IPS-NIHi7 (cell line): ENCODE measurements around the gene BMP4.

ENCODE experiments used
- DNase-seq: peaks from one replicate; pipeline ENCODE4 v3.0.0; 2012; ENCODE audit warnings: mixed read lengths; ENCODE audit errors: extremely low spot score

The BMP4 gene

DNA sequence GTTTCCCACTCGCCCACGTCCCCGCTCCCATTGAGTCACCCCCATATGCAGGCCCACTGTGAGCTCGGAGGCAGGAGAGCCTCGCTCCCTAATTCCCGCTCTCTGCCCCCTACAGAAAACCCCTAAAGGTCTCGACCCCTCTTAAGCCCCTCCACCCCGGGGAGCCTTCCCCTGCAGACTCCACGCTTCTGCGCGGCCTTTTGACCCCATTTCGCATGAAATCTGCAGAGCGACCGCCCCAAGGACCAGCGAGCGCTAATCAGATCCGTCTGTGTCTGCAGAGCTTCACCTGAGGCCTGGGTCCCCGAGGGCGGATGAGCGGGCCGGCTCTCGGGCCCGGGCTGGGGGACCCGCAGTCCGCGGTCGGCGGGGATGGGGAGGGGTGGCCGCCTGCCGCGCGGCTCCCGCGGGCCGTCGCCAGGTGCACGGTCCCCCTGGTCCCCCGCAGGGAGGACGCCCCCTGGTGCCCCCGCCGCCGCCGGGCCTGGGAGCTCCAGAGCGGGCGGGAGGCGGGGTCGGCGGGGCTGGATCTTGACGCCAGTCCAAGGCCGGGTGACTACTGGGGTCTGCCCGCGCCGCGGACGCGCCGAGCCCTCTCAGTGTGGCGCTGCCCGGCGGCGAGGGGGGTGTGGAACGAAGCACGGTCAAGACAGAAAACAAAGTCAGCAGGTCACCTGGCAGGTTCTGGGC is 10.1 kb downstream of the BMP4 start:
- no peak for DNase-seq

DNA sequence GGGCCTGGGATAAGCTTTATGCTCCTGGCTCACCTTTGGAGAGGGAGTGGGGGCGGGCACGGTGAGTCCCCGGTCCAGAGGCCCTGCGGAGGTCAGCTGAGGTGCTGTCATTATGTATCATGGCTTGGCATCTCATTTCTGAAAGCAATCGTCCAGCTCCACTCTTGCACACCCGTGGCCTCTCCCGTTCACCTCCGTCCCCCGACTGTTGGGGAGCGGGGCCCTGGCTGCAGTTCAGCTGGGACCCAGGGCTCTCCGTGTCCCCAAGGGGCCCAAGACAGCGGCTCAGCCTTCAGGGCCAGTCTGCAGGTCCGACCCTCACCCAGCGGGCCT is 10.6 kb downstream of the BMP4 start:
- DNase-seq = no peak

DNA sequence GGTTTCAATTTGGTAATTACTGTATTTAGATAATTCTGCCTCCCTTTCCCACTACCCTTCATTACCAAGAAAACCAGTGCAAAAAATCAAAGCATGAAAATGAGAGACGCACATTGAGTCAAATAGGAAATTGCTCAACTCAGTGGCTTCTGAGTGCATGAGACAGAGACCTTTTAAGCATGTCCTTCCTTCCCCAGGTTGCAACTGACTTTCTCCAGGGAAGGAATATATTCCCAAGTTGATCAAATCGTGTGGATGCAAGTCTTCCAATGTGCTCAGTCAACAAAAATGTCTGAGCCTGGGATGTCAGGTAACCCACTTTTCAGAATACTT is 12.9 kb downstream of the BMP4 start:
- DNase-seq = no peak

DNA sequence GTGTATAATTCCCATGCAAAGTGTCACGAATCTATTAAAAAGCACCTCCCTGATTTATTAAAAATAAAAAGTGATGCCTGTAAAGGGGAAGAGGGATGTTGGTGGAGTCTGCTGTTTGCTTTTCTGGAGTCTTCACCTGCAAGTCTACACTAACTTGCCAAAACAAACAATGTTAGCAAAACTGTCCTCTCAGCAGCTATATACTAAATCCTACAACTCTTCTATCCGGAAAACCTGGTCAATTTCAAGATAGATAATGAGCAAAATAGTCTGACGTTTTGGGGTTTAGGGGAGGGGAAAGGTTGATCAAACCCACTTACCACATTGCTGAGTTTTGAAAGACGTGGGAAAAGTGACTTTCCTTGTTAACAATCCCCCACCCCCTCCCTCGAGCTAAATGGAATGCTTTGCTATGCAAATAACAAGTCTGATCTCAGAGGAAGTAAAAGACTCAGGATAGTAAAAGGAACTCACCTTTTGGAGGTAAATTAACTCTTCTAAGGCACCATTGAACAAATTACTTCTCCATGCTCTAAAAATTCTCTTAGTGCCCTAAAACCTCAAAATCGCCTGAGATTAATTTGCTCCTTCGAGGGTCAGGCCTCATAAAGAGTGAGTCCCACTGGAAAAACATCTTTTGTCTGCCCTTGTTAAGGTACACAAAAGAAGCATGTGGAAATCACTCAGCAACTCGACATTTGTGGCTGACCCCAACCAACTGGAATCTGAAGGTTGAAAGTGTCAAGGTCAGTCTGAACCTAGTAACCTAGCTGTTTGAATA is 13.5 kb downstream of the BMP4 start:
- DNase-seq = no peak

DNA sequence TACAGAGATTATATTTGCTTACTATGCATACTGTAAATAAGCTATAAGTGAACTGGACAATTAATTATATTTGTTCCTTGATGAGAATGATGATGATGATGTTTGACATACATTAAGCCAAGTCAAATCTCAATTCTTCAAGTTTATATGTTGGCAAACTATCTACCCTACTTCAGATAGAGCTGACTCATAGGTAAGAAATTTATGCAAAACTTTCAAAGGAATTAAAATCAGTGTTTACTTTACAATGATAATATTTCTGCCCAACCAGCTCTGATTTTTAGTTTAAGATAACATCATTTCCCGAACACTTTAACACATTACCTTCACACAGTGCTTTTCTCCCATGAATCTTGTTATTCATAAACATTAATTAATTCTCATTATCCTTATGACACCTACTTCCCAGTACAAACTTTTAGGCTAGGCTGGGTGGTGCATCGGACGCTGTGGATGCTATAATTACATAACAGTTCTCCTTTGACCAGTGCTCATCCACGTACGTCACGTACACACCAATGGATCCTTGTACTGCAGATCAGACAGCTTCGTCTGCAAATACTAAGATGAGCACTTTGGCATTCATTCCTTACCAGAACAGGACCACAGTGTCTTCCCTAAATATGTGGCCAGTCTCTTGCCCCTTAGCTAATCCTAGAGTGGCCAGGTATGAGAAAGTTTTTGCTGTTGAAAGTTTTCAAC is 18.3 kb downstream of the BMP4 start:
- no peak for DNase-seq

DNA sequence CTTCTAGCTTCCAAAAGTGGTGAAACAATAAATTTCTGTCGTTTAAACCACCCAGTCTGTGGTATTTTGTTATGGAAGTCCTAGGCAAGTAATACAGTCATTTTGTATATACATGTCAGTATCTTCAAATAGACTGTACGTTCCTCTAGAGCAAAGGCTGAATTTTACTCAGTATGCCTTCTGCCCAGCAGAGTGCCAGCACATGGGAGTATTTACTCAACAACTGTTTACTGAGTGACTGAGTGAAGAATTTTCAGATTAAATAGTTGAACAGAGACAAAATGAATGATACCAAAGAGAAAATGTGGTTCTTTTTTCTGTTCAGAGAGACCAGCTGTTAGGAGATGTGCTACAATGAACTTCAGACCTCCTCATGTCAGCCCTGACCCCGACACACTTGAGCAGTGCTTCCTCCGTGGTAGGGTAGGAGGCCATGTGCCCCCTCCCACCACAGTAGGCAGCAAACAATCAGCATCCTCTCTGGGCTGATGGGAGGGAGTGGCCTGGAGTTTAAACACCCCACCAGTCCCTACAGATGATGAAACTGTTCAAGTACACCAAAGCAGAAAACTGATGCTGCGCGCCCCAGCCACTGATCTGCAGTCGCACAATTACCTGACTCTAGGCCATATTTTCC is 21.7 kb downstream of the BMP4 start:
- DNase-seq = no peak

DNA sequence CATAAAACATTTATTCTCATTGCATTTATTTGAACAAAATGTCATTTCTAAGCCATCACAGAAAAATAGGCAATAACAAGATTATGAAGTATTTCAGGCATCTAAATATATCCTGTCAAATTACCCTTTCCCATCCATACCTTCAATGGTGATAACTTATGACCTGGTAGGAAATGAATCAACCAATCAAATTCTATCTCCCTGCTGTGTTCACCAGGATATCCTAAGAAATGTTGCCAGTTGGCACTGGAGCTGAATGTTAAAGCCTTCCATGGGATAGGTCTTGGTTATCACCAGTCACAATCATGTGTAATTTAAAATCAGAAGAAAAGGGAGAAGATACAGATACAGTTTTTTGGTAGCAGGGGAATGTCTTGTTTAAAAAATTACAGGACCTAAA is 23.7 kb downstream of the BMP4 start:
- DNase-seq = no peak

DNA sequence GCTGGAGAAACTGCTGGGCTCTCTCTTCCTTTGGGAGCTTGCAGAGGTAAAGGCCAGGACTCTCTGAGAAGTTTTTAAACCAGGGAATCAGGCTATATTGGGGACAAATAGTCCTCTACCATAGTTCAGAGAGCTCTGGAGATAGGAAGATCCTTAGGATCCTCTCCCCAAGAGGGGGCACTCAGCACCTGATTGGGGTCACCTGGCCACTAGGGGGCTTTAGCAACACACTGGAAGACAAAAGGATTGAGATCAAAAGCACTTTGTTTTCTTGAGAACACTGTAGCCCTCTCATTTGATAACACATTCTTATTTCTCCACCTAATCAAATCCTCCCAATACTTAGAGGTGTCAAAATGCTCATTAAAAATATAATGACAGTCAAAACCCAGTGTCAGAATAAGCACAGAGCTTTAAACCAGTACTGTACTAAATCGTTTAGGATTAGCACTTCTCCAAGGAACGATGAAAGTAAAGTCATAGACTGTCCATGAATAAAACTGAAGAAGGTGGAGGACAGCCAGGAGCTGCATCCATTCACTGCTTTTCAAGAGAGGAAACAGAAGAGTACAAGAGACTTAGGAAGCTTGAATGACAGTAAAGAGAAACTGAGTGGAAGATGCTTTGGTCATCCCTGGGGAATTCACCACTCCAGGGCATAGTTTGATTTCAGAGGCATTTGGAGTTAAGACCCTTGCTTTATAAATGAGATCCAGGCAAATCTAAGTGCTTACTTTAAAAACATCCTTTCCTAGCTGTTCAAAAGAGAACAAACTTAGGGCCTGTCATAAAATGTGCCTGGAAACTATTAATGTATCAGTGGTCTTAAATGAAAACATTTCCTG is 26.5 kb downstream of the BMP4 start:
- DNase-seq = peak; percentile 77

DNA sequence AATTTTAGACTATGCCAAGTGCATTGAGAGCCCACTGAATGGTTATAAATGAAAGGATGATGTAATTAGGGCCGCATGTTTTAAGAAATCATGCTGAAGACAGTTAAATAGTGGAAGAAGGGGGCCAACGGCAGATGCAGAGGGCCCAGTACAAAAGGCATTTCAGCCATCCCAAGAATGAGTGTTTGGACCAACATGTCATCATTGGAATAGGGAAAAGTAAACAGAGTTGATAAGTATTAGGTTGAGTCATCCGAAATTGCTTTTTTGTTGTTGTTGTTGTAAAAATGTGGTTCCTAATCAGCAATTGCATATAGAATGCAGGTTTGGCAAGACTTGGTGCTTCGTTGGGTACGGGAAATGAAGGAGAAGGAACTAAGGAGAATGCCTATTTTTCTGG is 29.5 kb downstream of the BMP4 start:
- DNase-seq = no peak

DNA sequence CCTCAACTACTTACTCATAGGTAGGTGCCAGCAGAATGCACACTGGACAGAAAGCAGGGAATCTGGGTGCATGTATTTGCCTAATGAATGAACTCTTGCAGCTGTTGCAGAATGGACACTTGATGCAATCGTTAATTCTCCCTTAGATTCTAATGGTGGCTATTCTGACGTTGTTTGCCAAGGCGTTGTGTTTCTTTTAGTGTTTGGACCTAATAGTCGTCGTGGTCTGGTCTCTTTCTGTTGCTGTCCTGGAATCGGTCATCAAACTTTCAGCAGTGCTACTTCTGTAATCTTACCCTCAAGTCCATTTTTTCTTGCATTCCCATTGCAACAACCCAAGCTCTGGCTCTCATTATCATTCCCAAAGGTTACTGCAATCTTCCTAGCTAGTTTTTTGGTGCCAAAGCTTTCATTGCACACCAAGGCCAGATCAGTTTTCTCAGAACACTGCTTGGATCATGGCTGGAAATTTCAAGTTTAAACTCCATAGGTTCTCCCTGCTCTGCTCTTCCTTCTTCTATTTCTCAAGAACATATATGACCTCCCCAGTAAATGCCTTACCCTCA is 31.3 kb downstream of the BMP4 start:
- no peak for DNase-seq

DNA sequence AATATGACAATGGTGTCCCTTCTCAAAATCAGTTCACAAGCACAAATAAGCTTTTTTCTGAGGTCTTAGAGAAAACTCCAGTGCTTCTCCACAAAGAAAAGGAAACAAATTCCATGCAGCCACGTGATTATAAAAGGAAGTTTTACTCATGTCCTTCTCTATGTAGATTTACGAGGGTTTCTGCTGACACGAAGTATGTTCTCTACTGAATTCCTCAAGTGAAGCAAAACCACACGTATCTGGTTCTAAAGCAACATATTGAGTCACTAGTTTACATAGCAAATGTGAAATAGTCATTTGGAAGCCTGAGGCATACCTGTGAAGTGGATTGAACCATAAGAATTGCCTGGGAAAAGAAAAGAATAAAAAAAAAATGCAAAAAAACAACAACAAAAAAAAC is 31.9 kb downstream of the BMP4 start:
- DNase-seq = no peak

DNA sequence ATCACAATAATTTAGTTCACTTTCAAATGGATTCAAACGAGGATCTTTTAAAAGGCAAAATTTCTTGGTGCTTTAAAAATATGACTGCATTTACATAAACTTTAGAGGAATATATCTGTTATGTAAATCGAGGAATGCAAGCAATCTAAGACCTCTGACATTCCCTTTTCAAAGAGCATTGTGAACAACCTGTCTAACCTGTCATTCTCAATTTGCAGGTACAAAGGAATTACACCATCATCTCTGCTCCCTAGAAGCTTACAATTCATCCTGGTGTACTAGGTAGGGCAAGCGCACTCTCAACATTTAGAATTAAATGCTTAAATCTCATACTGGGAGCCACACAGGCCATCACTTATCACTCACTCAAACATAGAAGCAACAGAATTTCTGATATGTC is 35.6 kb downstream of the BMP4 start:
- DNase-seq = no peak

DNA sequence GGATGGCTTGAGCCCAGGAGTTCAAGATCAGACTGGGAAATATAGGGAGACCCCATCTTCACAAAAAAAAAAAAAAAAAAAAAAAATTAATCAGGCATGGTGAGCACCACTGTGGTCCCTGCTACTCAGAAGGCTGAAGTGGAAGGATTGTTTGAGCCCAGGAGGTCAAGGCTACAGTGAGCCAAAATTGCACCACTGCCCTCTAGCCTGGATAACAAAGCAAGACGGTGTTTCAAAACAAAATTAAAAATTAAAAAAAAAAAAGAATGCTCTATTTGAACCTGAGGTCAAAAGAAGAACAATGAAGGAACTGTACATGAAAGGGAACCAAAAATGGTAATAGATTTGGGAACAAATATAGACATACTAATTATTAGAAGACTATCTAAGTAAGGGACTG is 40.4 kb downstream of the BMP4 start:
- DNase-seq = no peak

DNA sequence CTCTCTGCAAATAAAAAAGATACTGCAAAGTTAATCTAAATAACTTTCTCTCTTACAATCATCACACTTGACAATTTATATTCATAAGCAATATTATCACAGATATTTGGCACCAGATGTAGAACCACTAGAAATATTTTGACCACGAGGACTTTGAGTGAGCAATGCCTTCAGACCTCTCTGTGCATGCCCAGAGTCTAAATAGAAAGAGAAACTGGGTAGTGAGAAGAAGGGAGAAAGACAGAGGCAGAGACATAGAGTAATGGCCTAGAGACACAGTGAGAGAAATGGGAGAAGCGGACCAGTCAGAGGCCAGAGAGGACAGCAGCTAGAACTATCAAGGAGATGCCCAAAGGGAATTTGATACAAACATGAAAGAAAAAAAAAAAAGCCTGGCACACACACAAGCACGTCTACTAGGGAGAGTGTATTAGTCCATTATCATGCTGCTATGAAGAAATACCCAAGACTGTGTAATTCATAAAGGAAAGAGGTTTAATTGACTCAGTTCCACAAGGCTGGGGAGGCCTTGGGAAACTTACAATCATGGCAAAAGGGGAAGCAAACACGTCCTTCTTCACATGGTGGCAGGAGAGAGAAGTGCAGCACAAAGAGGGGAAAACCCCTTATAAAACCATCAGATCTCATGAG is 41.1 kb downstream of the BMP4 start:
- DNase-seq = no peak

DNA sequence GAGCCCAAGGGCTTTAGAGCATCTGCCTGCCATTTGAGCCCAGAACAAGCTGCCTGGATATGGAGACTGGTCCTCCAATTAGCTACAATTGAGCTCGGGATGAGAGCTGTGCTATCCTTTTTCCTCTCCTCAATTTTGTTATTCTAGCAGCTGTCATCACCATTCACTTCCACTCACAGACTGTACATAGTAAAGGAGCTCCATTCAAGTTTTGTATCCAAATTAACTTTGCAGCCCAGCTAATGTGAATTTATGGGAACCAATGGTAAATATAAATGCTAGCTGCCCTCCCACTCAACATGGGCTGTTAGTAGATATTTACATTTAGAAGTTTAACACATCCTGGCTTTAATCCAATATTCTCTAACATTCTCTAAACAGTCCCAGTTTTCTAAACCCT is 44.6 kb downstream of the BMP4 start:
- DNase-seq = no peak

DNA sequence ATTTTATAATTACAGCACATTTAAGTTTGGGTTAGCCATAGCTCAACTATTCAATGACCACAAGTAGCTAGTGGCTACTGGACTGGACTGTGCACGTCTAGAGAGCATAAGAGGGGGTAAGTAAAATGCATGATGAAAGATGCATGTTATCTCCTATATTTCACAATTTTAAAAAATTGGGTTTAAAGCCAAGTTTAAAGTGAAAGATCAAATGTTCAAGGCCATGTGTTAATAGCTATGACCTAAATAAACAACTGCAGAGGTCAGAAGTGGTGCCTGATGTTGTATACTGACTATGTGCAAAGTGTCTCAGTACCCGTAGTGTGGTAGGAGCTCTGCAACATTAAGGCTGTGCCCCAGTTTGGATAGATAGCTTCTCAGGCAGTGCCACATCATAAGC is 48.2 kb downstream of the BMP4 start:
- no peak for DNase-seq

DNA sequence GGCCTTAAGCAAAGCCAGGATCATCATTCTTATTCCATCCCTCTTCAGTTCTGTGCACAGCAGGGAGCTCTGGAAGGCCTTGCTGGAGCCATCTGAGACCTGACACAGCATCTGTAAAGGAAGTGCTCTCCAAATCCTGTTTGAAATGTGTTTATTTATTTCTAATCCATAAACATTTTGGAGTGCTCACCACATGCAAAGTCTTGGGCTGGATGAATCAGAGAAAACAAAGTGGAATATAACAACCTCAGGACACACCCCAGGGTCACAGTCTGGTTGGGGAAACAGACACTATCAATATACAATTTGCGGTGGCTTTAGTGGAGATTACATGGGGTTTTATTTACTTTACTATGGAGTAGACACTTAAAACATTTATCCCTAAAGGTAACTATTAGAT is 54.3 kb downstream of the BMP4 start:
- no peak for DNase-seq

DNA sequence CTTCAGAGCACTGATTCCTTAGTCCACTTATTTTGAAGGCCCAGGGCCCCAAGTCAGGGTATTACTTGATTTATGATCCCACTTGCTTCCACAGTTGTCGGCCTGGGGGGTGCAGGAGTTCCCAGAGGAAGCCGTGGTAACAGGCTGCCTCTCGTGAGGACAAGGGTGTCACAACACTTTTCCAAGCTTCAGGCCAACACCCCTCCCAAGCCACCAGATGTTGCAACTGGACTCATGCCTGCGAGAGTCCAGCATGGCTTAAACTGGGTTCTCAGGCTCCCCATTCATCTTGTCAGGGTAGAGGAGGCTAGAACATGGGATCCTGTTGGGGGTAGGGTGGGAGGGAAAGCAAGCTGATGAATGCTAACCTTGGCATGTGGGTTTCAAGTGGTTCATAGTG is 56.1 kb downstream of the BMP4 start:
- DNase-seq = no peak
